ENCODE data around the gene PROCR.
"Not testable (repeated sequence)": the region's sequence is repeated elsewhere in the genome, so short reads cannot be mapped to it uniquely, and the experiment has no call there.

Gene PROCR

DNA sequence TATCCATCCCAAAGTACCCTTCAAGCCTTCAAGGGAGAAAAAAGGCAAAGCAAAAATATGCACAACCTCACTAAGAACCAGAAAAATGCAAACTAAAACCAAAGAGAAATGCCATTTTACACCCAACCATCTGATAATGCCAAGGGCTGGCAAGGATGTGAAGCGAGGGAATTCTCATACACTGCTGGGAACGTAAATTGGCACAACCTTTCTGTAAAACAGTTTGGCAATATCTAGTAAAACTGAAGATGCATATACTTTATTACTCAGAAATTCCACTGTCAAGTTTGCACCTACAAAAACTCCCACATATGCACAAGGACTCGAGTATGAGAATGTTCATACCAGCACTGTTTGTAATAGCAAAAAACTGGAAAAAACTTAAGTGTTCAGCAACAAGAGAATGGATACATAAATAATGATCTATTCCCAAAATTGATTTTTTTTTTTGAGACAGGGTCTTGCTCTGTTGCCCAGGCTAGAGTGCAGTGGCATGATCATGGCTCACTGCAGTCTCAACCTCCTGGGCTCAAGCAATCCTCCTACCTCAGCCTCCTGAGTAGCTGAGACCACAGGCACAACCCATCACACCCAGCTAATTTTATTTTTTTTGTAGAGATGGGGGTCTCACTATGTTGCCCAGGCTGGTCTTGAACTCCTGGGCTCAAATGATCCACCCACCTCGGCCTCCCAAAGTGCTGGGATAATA lies 3.0 kb upstream of the PROCR start:
- not testable (repeated sequence) for H4K91ac ChIP-seq (ENCODE audit: low read depth, low read length, poor library complexity); H2BK5ac ChIP-seq (ENCODE audit: low read length); H3K4ac ChIP-seq (ENCODE audit: low read length); H3K27ac ChIP-seq (replicated peaks; ENCODE audit: low read length); H2AFZ ChIP-seq (ENCODE audit: low read length); H3K14ac ChIP-seq (ENCODE audit: low read length); H3K18ac ChIP-seq (ENCODE audit: low read length); H3K4me3 ChIP-seq (ENCODE audit: low read length in 2 of 2); H3K4me2 ChIP-seq (ENCODE audit: insufficient read depth, low read length, poor library complexity, severe bottlenecking); H3K9me3 ChIP-seq (replicated peaks in 1 of 2; ENCODE audit: control insufficient read depth in 2 of 2, insufficient read depth in 1 of 2, low read depth in 1 of 2, low read length in 2 of 2); H3K36me3 ChIP-seq (replicated peaks in 1 of 2; ENCODE audit: control insufficient read depth in 2 of 2, insufficient read depth in 2 of 2, low read length in 2 of 2); H3K79me1 ChIP-seq (ENCODE audit: low read depth, low read length); H2BK15ac ChIP-seq (ENCODE audit: low read length); DNase-seq (ENCODE audit: low spot score); H3K9ac ChIP-seq (ENCODE audit: low read depth, low read length, poor library complexity); H2BK12ac ChIP-seq (ENCODE audit: low read length); H3K4me1 ChIP-seq (ENCODE audit: control insufficient read depth in 2 of 2, insufficient read depth in 1 of 2, low read depth in 1 of 2, low read length in 2 of 2); H4K8ac ChIP-seq (ENCODE audit: low read depth, low read length); H3K23ac ChIP-seq (ENCODE audit: low read depth, low read length, poor library complexity); H2AK5ac ChIP-seq (ENCODE audit: low read depth, low read length); H2BK120ac ChIP-seq (ENCODE audit: low read depth, low read length)
- WGBS, 2 donors (ENCODE audit: extremely low coverage in 2 of 2, insufficient read length in 2 of 2, insufficient replicate concordance in 1 of 2), result no CpG with 5 or more reads among the region's 4 CpGs
- H3K27me3 ChIP-seq (ENCODE audit: control insufficient read depth in 3 of 3, insufficient read depth in 3 of 3, low read depth in 1 of 3, low read length in 3 of 3), result peaks cover 0 to 29% (median 0%) of the 10 kb centered on the region in 3 experiments

DNA sequence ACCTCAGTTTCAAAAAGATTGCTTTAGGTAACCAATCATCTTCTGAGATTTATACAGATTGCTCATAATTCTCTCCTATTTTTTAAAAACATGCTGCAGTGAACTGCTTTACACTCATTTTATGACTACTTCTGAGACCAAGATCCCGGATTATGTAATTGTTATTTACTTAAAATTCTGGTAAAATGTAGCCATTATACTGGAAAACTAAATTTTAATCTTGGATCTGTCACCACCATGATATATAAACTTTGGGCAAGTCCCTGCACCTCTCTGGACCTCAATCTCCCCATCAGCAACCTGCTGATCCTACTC lies 477 bp upstream of the PROCR start:
- DNase-seq (ENCODE audit: low spot score), result no peak
- Histone ChIP-seq H3K4me1 (ENCODE audit: control insufficient read depth in 2 of 2, insufficient read depth in 1 of 2, low read depth in 1 of 2, low read length in 2 of 2) (peaks cover 0 to 5% of the 10 kb centered on the region in 2 donors), H2AFZ (ENCODE audit: low read length) (peak overlapping the region; percentile 57), H4K91ac (ENCODE audit: low read depth, low read length, poor library complexity) (no peak overlapping the region), H3K79me1 (ENCODE audit: low read depth, low read length) (no peaks in the 10 kb centered on the region), H2BK120ac (ENCODE audit: low read depth, low read length) (no peak overlapping the region), H2BK15ac (ENCODE audit: low read length) (peak overlapping the region; percentile 1), H3K9me3 (replicated peaks in 1 of 2; ENCODE audit: control insufficient read depth in 2 of 2, insufficient read depth in 1 of 2, low read depth in 1 of 2, low read length in 2 of 2) (no peaks in the 10 kb centered on the region), H3K23ac (ENCODE audit: low read depth, low read length, poor library complexity) (no peak overlapping the region), H4K8ac (ENCODE audit: low read depth, low read length) (no peak overlapping the region), H2BK12ac (ENCODE audit: low read length) (no peak overlapping the region), H3K18ac (ENCODE audit: low read length) (no peak overlapping the region), H3K4me2 (ENCODE audit: insufficient read depth, low read length, poor library complexity, severe bottlenecking) (peak overlapping the region; percentile 53), H3K4me3 (ENCODE audit: low read length in 2 of 2) (no peak overlapping the region), H3K14ac (ENCODE audit: low read length) (no peak overlapping the region), H3K4ac (ENCODE audit: low read length) (no peak overlapping the region), H3K27me3 (ENCODE audit: control insufficient read depth in 3 of 3, insufficient read depth in 3 of 3, low read depth in 1 of 3, low read length in 3 of 3) (peaks cover 0 to 37% (median 0%) of the 10 kb centered on the region in 3 experiments), H2BK5ac (ENCODE audit: low read length) (no peak overlapping the region), H3K36me3 (replicated peaks in 1 of 2; ENCODE audit: control insufficient read depth in 2 of 2, insufficient read depth in 2 of 2, low read length in 2 of 2) (no peaks in the 10 kb centered on the region), H2AK5ac (ENCODE audit: low read depth, low read length) (no peak overlapping the region), H3K27ac (replicated peaks; ENCODE audit: low read length) (no peak overlapping the region), H3K9ac (ENCODE audit: low read depth, low read length, poor library complexity) (no peak overlapping the region)
- no CpG with 5 or more reads among the region's 1 CpG for WGBS, 2 donors (ENCODE audit: extremely low coverage in 2 of 2, insufficient read length in 2 of 2, insufficient replicate concordance in 1 of 2)

DNA sequence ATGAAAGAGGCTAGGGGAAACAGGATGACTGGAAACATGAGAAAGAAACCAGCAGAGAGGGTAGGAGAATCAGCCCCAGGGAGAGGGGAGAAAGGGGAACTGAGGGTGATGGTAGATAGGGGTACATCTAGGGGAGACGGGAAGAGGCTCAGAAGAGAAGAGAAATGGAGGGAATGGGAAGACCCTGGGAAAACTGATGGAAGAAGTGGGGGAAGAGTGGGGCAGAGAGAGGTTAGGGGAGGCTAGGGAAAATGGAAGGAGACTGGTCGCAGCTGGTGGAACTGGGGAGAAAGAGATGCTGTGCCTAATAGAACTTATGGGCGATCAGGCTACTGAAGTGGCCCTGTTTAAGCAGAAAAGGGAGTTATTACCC lies 548 bp downstream of the PROCR start:
- WGBS, 2 donors (ENCODE audit: extremely low coverage in 2 of 2, insufficient read length in 2 of 2, insufficient replicate concordance in 1 of 2), result no CpG with 5 or more reads among the region's 3 CpGs
- Histone ChIP-seq H3K4ac (ENCODE audit: low read length) (no peak overlapping the region), H2AK5ac (ENCODE audit: low read depth, low read length) (no peak overlapping the region), H3K27ac (replicated peaks; ENCODE audit: low read length) (no peak overlapping the region), H2BK12ac (ENCODE audit: low read length) (no peak overlapping the region), H3K79me1 (ENCODE audit: low read depth, low read length) (no peaks in the 10 kb centered on the region), H3K23ac (ENCODE audit: low read depth, low read length, poor library complexity) (no peak overlapping the region), H3K4me1 (ENCODE audit: control insufficient read depth in 2 of 2, insufficient read depth in 1 of 2, low read depth in 1 of 2, low read length in 2 of 2) (peaks cover 0 to 5% of the 10 kb centered on the region in 2 donors), H4K8ac (ENCODE audit: low read depth, low read length) (no peak overlapping the region), H3K14ac (ENCODE audit: low read length) (no peak overlapping the region), H2BK15ac (ENCODE audit: low read length) (no peak overlapping the region), H3K9ac (ENCODE audit: low read depth, low read length, poor library complexity) (no peak overlapping the region), H2BK5ac (ENCODE audit: low read length) (no peak overlapping the region), H4K91ac (ENCODE audit: low read depth, low read length, poor library complexity) (no peak overlapping the region), H2BK120ac (ENCODE audit: low read depth, low read length) (no peak overlapping the region), H3K9me3 (replicated peaks in 1 of 2; ENCODE audit: control insufficient read depth in 2 of 2, insufficient read depth in 1 of 2, low read depth in 1 of 2, low read length in 2 of 2) (no peaks in the 10 kb centered on the region), H3K18ac (ENCODE audit: low read length) (no peak overlapping the region), H3K4me3 (ENCODE audit: low read length in 2 of 2) (no peak overlapping the region), H2AFZ (ENCODE audit: low read length) (no peak overlapping the region), H3K4me2 (ENCODE audit: insufficient read depth, low read length, poor library complexity, severe bottlenecking) (peak overlapping the region; percentile 53), H3K27me3 (ENCODE audit: control insufficient read depth in 3 of 3, insufficient read depth in 3 of 3, low read depth in 1 of 3, low read length in 3 of 3) (peaks cover 0 to 41% (median 0%) of the 10 kb centered on the region in 3 experiments), H3K36me3 (replicated peaks in 1 of 2; ENCODE audit: control insufficient read depth in 2 of 2, insufficient read depth in 2 of 2, low read length in 2 of 2) (no peaks in the 10 kb centered on the region)
- DNase-seq (ENCODE audit: low spot score), result no peak

DNA sequence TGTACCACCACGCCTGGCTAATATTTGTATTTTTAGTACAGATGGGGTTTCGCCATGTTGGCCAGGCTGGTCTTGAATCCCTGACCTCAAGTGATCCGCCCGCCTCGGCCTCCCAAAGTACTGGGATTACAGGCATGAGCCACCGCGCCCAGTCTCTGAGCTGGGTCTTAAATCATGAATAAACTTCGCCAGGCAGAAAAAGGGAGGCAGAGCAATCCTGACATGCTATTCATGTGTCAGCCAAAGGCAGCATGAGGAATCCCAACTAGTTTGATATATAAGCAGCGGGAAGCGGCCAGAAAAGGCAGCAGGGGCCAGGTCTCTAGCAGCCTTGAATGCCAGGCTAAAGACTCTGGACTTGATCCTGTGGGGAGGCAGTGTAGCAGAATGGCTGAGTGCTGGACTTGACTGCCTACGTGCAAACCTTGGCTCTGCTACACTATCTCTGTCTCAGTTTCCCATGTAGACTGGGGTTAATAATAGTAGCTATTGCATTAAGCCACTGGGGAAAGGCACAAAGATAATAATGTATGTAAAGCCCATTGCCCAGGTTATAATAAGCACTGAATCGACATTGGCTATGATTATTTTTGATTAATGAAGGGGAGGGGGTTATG lies 1.8 kb downstream of the PROCR start:
- Histone ChIP-seq H2AK5ac (ENCODE audit: low read depth, low read length) (no peak overlapping the region), H2AFZ (ENCODE audit: low read length) (no peak overlapping the region), H3K79me1 (ENCODE audit: low read depth, low read length) (no peaks in the 10 kb centered on the region), H3K27ac (replicated peaks; ENCODE audit: low read length) (no peak overlapping the region), H3K14ac (ENCODE audit: low read length) (no peak overlapping the region), H3K23ac (ENCODE audit: low read depth, low read length, poor library complexity) (no peak overlapping the region), H3K27me3 (ENCODE audit: control insufficient read depth in 3 of 3, insufficient read depth in 3 of 3, low read depth in 1 of 3, low read length in 3 of 3) (peaks cover 0 to 41% (median 0%) of the 10 kb centered on the region in 3 experiments), H4K91ac (ENCODE audit: low read depth, low read length, poor library complexity) (no peak overlapping the region), H3K36me3 (replicated peaks in 1 of 2; ENCODE audit: control insufficient read depth in 2 of 2, insufficient read depth in 2 of 2, low read length in 2 of 2) (no peaks in the 10 kb centered on the region), H3K4me1 (ENCODE audit: control insufficient read depth in 2 of 2, insufficient read depth in 1 of 2, low read depth in 1 of 2, low read length in 2 of 2) (peaks cover 0 to 5% of the 10 kb centered on the region in 2 donors), H3K9me3 (replicated peaks in 1 of 2; ENCODE audit: control insufficient read depth in 2 of 2, insufficient read depth in 1 of 2, low read depth in 1 of 2, low read length in 2 of 2) (no peaks in the 10 kb centered on the region), H3K9ac (ENCODE audit: low read depth, low read length, poor library complexity) (no peak overlapping the region), H3K4ac (ENCODE audit: low read length) (no peak overlapping the region), H3K18ac (ENCODE audit: low read length) (no peak overlapping the region), H3K4me3 (ENCODE audit: low read length in 2 of 2) (no peak overlapping the region), H2BK15ac (ENCODE audit: low read length) (no peak overlapping the region), H2BK5ac (ENCODE audit: low read length) (no peak overlapping the region), H3K4me2 (ENCODE audit: insufficient read depth, low read length, poor library complexity, severe bottlenecking) (no peak overlapping the region), H2BK12ac (ENCODE audit: low read length) (no peak overlapping the region), H4K8ac (ENCODE audit: low read depth, low read length) (no peak overlapping the region), H2BK120ac (ENCODE audit: low read depth, low read length) (no peak overlapping the region)
- no CpG with 5 or more reads among the region's 12 CpGs for WGBS, 2 donors (ENCODE audit: extremely low coverage in 2 of 2, insufficient read length in 2 of 2, insufficient replicate concordance in 1 of 2)
- no peak for DNase-seq (ENCODE audit: low spot score)
